ENCODE data around the gene DLGAP4. TPM values are rescaled to one million over a fixed set of nuclear protein-coding genes. Genes with fewer than 3 reads are reported as not detected.

The DLGAP4 gene
- total RNA-seq, 1 donor from 2014 or later: 25.7 TPM

- Mint-ChIP-seq H3K9me3 (peaks cover 4% of the 10 kb centered on the region), H3K4me1 (ENCODE audit: low read depth) (no peaks in the 10 kb centered on the region), H3K27ac (no peak overlapping the region), H3K4me3 (no peak overlapping the region), H3K36me3 (ENCODE audit: low read depth) (no peaks in the 10 kb centered on the region), H3K27me3 (ENCODE audit: insufficient read depth) (peaks cover 8% of the 10 kb centered on the region)
- intact Hi-C loops (cut with micrococcal nuclease): no loop called here
- peak; percentile 28 for DNase-seq (ENCODE audit: low spot score)
Measured at GRCh38 chr20:36399147-36399968, 93.2 kb downstream of the DLGAP4 start.

GRCh38 chr20:36399969-36400545 lies 93.9 kb downstream of the DLGAP4 start:
- intact Hi-C loops (cut with micrococcal nuclease): no loop called here

GRCh38 chr20:36400909-36401735 lies 95.0 kb downstream of the DLGAP4 start:
- H3K9me3 Mint-ChIP-seq: peaks cover 4% of the 10 kb centered on the region
- intact Hi-C loops (cut with micrococcal nuclease): no loop called here
- peaks cover 8% of the 10 kb centered on the region for H3K27me3 Mint-ChIP-seq (ENCODE audit: insufficient read depth)
- H3K4me3 Mint-ChIP-seq: no peak overlapping the region
- DNase-seq (ENCODE audit: low spot score): no peak
- no peak overlapping the region for H3K27ac Mint-ChIP-seq
- no peaks in the 10 kb centered on the region for H3K4me1 Mint-ChIP-seq (ENCODE audit: low read depth)
- H3K36me3 Mint-ChIP-seq (ENCODE audit: low read depth): no peaks in the 10 kb centered on the region

More at GRCh38 chr20:36399969-36400545, 93.9 kb downstream of the DLGAP4 start:
- Mint-ChIP-seq H3K27ac (no peak overlapping the region), H3K9me3 (peaks cover 4% of the 10 kb centered on the region), H3K36me3 (ENCODE audit: low read depth) (no peaks in the 10 kb centered on the region), H3K27me3 (ENCODE audit: insufficient read depth) (peaks cover 8% of the 10 kb centered on the region), H3K4me3 (no peak overlapping the region), H3K4me1 (ENCODE audit: low read depth) (no peaks in the 10 kb centered on the region)
- DNase-seq (ENCODE audit: low spot score): no peak

- intact Hi-C loops (cut with micrococcal nuclease): no loop called here
- Mint-ChIP-seq H3K9me3 (no peaks in the 10 kb centered on the region), H3K4me1 (ENCODE audit: low read depth) (no peaks in the 10 kb centered on the region), H3K27me3 (ENCODE audit: insufficient read depth) (peaks cover 8% of the 10 kb centered on the region), H3K4me3 (no peak overlapping the region), H3K27ac (no peak overlapping the region), H3K36me3 (ENCODE audit: low read depth) (no peaks in the 10 kb centered on the region)
- no peak for DNase-seq (ENCODE audit: low spot score)
Measured at GRCh38 chr20:36402708-36403107, 96.6 kb downstream of the DLGAP4 start.

- intact Hi-C loops (cut with micrococcal nuclease): no loop called here
- Mint-ChIP-seq H3K36me3 (ENCODE audit: low read depth) (no peaks in the 10 kb centered on the region), H3K27ac (no peak overlapping the region), H3K4me1 (ENCODE audit: low read depth) (no peaks in the 10 kb centered on the region), H3K27me3 (ENCODE audit: insufficient read depth) (peaks cover 8% of the 10 kb centered on the region), H3K9me3 (no peaks in the 10 kb centered on the region), H3K4me3 (no peak overlapping the region)
- no peak for DNase-seq (ENCODE audit: low spot score)
Measured at GRCh38 chr20:36404435-36404978, 98.4 kb downstream of the DLGAP4 start.

GRCh38 chr20:36405255-36405654 lies 99.1 kb downstream of the DLGAP4 start:
- no peaks in the 10 kb centered on the region for H3K4me1 Mint-ChIP-seq (ENCODE audit: low read depth)
- no peak overlapping the region for H3K27ac Mint-ChIP-seq
- no peak for DNase-seq (ENCODE audit: low spot score)
- H3K4me3 Mint-ChIP-seq: no peak overlapping the region
- H3K9me3 Mint-ChIP-seq: no peaks in the 10 kb centered on the region
- H3K36me3 Mint-ChIP-seq (ENCODE audit: low read depth): no peaks in the 10 kb centered on the region
- intact Hi-C loops (cut with micrococcal nuclease): no loop called here
- H3K27me3 Mint-ChIP-seq (ENCODE audit: insufficient read depth): peaks cover 7% of the 10 kb centered on the region

GRCh38 chr20:36407199-36407733 lies 101.1 kb downstream of the DLGAP4 start:
- Mint-ChIP-seq H3K4me1 (ENCODE audit: low read depth) (no peaks in the 10 kb centered on the region), H3K27ac (no peak overlapping the region), H3K9me3 (no peaks in the 10 kb centered on the region), H3K4me3 (no peak overlapping the region), H3K36me3 (ENCODE audit: low read depth) (no peaks in the 10 kb centered on the region), H3K27me3 (ENCODE audit: insufficient read depth) (peaks cover 2% of the 10 kb centered on the region)
- intact Hi-C loops (cut with micrococcal nuclease): no loop called here
- DNase-seq (ENCODE audit: low spot score): no peak

- peaks cover 2% of the 10 kb centered on the region for H3K27me3 Mint-ChIP-seq (ENCODE audit: insufficient read depth)
- H3K36me3 Mint-ChIP-seq (ENCODE audit: low read depth): no peaks in the 10 kb centered on the region
- H3K9me3 Mint-ChIP-seq: no peaks in the 10 kb centered on the region
- no peaks in the 10 kb centered on the region for H3K4me1 Mint-ChIP-seq (ENCODE audit: low read depth)
- DNase-seq (ENCODE audit: low spot score): no peak
- intact Hi-C loops (cut with micrococcal nuclease): no loop called here
- H3K4me3 Mint-ChIP-seq: no peak overlapping the region
- no peak overlapping the region for H3K27ac Mint-ChIP-seq
Measured at GRCh38 chr20:36408219-36408618, 102.1 kb downstream of the DLGAP4 start.

GRCh38 chr20:36411861-36412454 lies 105.8 kb downstream of the DLGAP4 start:
- no peak for DNase-seq (ENCODE audit: low spot score)
- Mint-ChIP-seq H3K4me1 (ENCODE audit: low read depth) (no peaks in the 10 kb centered on the region), H3K27me3 (ENCODE audit: insufficient read depth) (peaks cover 2% of the 10 kb centered on the region), H3K27ac (no peak overlapping the region), H3K36me3 (ENCODE audit: low read depth) (no peaks in the 10 kb centered on the region), H3K9me3 (no peaks in the 10 kb centered on the region), H3K4me3 (no peak overlapping the region)
- intact Hi-C loops (cut with micrococcal nuclease): no loop called here

GRCh38 chr20:36415475-36416002 lies 109.4 kb downstream of the DLGAP4 start:
- intact Hi-C loops (cut with micrococcal nuclease): no loop called here
- Mint-ChIP-seq H3K4me1 (ENCODE audit: low read depth) (no peaks in the 10 kb centered on the region), H3K27ac (no peak overlapping the region), H3K9me3 (no peaks in the 10 kb centered on the region), H3K4me3 (no peak overlapping the region), H3K27me3 (ENCODE audit: insufficient read depth) (peaks cover 4% of the 10 kb centered on the region), H3K36me3 (ENCODE audit: low read depth) (no peaks in the 10 kb centered on the region)
- no peak for DNase-seq (ENCODE audit: low spot score)

- no peaks in the 10 kb centered on the region for H3K4me1 Mint-ChIP-seq (ENCODE audit: low read depth)
- intact Hi-C loops (cut with micrococcal nuclease): no loop called here
- no peak overlapping the region for H3K27ac Mint-ChIP-seq
- H3K27me3 Mint-ChIP-seq (ENCODE audit: insufficient read depth): peaks cover 4% of the 10 kb centered on the region
- no peak for DNase-seq (ENCODE audit: low spot score)
- H3K36me3 Mint-ChIP-seq (ENCODE audit: low read depth): no peaks in the 10 kb centered on the region
- no peaks in the 10 kb centered on the region for H3K9me3 Mint-ChIP-seq
- H3K4me3 Mint-ChIP-seq: no peak overlapping the region
Measured at GRCh38 chr20:36418711-36419110, 112.6 kb downstream of the DLGAP4 start.

GRCh38 chr20:36421641-36422040 lies 115.5 kb downstream of the DLGAP4 start:
- H3K4me3 Mint-ChIP-seq: no peak overlapping the region
- DNase-seq (ENCODE audit: low spot score): no peak
- no peaks in the 10 kb centered on the region for H3K9me3 Mint-ChIP-seq
- H3K4me1 Mint-ChIP-seq (ENCODE audit: low read depth): no peaks in the 10 kb centered on the region
- intact Hi-C loops (cut with micrococcal nuclease): no loop called here
- H3K36me3 Mint-ChIP-seq (ENCODE audit: low read depth): no peaks in the 10 kb centered on the region
- H3K27me3 Mint-ChIP-seq (ENCODE audit: insufficient read depth): peaks cover 8% of the 10 kb centered on the region
- H3K27ac Mint-ChIP-seq: no peak overlapping the region

All from activated T-helper 1 cell treated with anti-CD3 and anti-CD28 coated beads, Interleukin-12 subunit alpha, Interleukin-12 subunit beta, Interleukin-2, Interleukin-4 antibody, amounts not matched to agents 30 ng/mL and 10 ng/mL and 1 ng/mL, durations not matched to agents 14 hours and 24 hours and 36 hours (primary cell).